Mucosa of gallbladder (tissue), 1 donor: Measurements from ENCODE around the gene SLC38A2. TPM values are rescaled to one million over a fixed set of nuclear protein-coding genes. Genes with fewer than 3 reads are reported as not detected.
"Not testable (repeated sequence)": the region's sequence is repeated elsewhere in the genome, so short reads cannot be mapped to it uniquely, and the experiment has no call there.

ENCODE experiments used
- DNase-seq: peaks from one replicate; pipeline ENCODE4 v3.0.0-alpha.2; 2020; ENCODE audit warnings: low spot score
- total RNA-seq: library from RNA; stranded (reverse); gene quantifications from one replicate; pipeline ENCODE4 v1.2.1, GENCODE V29; 2021
- donor health status: DM: no; HTN: no; CAD: no.

The SLC38A2 gene
- total RNA-seq, 1 donor from 2014 or later, result 137 TPM

DNA sequence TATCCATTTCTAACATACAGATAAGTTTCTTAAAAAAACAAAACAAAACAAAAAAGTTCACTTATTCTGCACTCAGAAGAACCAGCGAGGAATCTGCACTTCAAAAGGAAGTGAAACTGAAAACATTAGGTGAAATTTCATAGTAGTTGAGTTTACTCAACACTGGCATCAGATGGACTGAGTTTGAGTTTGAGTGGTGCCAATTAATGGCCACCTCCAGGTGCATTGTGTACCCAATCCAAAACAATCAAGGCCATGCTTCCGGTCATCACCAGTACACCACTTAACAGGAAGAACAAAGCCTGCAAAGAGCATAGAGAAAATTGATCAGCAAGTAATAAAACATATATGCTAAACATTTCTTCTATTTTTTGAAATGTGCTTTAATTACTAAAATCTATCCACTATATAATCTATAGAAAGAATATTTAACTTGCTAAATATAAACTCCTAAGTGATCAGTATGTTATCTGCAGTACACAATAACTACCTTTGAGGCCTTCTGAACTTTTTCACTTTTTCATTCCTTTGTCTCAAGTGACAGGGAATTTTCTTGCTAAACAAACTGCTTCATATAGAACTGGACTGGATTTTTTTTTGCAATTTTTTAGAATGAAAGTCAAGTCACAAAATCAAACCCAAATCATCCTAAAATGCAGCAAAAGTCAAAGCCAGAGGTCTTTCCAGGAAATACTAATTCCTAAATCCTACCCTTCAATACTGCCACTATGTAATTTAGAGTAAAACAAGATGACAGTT, 11.5 kb downstream of the SLC38A2 start:
- DNase-seq, result no peak

DNA sequence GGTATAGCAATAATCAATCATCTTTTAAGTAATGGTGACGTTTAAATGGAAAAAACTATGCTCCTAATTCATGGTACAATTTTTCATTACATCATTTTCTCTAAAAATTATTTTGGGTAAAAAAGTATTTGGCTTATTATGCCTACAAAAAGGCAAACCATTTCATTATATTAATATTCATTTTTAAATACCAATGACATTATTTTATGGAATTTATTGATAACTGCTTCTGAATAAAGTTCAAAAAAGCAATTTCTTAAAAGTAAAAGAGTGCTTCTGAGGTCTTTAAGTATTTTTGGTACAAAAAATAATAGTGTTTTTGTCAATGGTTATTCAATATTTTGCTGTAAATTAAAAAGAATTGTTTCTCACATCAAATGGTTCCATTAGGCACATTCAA, 12.2 kb downstream of the SLC38A2 start:
- no peak for DNase-seq

DNA sequence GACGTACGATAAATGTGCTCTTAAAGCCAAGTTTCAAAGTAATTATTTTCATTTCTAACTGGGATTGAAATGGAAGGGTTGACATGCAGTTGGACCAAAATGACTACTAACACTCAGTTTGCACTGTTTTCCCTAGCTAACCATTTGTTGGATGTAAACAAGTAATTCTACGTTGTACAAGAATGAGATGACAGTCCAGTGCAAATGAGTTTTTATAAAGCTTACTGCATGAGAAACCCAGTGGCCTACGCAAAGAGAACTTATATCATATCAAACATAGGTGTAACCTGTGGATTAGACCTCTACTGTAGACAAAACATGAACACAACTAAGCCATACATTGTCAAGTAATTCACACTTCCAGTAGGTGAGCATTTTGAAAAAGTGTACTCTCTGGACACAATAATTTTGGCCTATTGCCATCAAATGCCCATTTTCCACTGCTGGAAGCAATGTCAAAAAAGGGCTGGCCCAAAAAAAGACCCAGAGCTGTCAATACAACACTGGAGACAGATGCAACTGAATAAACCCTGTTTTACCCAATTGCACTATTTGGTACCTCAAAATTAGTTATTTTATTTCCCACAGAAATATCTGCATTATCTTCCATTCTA, 12.8 kb downstream of the SLC38A2 start:
- no peak for DNase-seq

DNA sequence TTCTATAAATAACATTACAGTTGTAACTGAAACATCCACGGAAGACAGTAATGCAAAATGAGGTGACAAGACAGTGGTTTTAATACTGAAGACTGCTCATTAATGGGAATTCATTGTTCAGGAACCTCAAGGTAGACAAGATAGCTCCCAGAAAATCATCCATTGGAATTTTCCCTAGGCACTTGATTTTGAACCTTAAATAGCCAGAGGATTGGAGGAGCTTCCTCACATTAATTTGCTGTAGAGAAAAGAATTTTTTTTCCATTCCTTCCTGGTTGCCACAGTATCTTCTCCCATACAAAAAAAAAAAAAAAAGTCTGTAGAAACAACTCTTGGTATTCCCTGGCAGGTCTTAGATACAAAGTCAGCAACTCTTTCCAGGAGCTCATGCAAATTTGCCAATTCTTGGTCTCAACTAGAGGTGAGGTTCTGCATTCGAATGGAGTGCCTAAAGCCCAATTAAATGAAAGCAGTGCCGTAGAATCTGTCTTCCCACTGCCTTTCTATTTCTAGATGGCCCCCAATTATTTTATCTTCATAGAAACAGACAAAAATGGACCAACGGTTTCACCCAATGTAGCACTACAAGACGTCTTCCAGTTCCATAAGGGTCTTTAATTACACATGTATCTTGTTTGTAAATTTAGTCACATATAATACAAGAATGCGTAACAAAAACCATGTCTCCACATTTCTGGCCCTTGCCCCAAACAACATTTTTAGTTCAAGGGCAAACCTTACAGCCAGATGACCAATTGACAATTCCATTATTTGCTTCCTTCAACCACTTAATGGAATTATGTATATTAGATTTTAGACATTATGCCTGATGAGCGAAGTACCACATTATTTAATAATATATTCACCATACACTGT, 13.5 kb downstream of the SLC38A2 start:
- no peak for DNase-seq

DNA sequence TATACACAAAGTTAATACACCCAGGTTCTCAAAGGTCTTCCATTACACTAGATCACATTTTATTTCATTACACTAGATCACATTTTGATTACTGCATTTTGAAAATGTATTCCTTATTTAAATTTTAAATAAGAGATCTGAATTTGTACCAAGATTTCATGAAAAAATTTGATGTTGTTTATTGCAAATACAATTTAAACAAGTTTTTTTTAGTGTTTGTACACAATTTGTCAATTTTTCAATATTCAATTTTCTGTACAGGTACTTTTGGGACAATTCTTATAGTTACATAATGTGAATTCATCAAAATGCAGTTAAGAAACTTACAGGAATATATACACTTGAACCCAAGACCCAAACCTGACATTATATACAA, 14.3 kb downstream of the SLC38A2 start:
- no peak for DNase-seq

DNA sequence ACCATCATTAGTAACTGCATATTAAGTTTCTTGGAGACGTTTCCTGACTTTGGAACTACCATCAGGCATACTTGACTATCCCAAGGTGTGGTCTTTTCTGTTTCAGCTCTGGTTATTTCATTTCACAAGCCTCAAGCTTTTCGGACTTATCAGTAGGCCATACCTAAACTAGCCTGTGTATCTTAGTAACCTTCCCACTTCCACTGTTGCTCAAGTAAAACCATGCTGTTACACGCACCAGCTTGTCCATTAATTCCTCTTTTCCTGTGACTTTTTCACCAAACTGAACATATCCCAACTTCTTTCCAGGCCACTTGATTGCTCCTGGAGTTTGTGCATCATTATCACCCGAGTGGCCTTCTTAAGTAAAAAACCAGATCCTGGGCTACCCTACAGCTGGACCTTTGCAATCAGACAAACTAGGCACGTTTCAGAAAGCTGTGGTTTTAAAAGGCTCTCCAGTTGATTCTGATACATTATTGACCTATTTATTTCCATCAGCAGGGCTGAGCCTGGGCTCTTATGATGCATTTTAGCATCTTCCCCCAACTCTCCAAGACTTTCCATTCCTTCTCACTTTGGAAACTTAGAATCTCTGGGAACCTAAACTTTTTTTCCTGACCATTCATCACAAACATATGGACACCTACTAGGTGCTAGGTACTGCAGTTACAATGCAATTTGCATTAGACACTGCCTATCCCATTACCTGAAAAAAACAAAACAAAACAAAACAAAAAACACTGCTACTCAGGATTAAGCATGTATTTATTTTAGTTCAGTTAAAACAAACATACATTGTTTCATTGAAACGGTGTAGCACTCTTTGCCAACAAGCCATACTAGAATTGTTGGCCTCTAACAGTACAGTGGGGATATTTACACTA, 14.9 kb downstream of the SLC38A2 start:
- no peak for DNase-seq

DNA sequence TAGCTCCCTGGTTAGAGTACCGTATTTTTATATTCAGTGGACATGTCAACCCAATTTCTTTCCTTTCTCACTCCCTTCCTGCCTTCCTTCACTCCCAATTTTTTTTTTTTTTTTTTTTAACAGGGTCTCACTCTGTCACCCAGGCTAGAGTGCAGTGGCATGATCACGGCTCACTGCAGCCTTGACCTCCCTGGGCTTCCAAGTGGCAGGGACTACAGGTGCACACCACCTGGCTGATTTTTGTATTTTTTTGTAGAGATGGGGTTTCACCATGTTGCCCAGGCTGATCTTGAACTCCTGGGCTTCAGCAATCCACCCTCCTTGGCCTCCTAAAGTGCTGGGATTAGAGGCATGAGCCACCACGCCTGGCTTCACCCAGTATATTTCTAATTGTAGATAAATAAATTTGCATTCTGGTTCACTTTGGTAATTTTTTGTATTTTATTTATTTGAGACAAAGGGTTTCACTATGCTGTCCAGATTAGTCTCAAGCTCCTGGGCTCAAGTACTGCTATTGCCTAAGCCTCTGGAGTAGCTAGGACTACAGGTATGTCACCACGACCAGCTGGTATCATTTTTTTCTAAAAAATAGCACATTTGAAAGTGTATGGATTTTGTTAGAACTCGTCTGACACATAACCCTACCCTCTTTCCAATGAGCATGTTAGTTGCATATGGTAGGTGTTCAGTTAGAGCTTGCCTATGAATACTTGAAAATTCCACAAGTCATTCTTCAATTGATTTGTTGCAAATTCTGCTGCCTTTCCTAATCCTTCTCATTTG, 15.7 kb downstream of the SLC38A2 start:
- no peak for DNase-seq

DNA sequence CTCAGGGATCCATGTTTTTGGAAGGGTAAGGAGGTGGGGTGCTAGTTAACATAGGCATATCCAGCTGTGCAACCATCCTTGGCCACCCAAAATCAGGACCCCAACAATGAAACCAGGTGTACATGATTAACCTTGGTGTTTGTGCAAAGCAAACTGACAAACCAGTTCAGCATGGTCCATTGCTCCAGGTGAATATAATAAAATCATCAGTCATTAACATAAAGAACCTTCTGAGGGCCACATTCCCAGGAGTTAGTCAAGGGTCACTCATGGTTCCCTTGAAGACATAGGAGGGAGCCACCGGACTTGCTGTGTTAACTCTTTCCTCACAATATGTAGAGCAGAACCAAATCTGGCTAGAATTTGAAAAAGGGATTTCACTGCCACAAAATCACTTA, 17.8 kb downstream of the SLC38A2 start:
- DNase-seq, result no peak

DNA sequence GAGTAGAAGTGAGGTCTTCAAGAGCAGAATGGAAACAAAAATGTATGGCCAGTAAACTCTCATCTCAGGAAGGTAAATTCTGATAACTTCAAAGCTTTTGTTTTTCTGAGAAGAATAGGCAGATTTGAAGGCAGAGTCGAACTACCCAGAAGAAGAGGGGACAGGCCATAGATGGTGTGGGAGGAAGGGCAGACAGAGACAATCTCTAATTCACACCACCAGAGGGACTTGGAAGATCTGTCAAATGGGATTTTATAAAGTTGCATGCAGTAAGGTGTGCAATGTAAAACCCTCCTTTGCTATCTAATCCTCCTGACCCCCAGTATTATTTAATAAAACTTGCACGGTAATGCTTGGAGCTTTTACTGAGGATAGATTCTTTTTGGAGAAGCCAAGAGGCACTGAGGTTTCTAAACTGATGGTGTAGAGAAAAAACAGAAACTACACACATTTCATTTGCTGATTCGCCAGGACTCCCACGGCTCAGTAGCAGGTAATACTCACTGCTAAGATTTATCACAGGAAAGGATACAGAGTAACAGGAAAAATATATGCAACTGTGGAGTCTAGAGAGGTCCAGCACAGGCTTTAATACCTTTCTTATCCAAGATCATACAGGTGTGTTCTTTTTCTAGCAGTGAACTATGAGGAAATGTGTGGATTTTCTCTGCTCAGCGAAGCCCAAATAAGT, 18.3 kb downstream of the SLC38A2 start:
- no peak for DNase-seq

DNA sequence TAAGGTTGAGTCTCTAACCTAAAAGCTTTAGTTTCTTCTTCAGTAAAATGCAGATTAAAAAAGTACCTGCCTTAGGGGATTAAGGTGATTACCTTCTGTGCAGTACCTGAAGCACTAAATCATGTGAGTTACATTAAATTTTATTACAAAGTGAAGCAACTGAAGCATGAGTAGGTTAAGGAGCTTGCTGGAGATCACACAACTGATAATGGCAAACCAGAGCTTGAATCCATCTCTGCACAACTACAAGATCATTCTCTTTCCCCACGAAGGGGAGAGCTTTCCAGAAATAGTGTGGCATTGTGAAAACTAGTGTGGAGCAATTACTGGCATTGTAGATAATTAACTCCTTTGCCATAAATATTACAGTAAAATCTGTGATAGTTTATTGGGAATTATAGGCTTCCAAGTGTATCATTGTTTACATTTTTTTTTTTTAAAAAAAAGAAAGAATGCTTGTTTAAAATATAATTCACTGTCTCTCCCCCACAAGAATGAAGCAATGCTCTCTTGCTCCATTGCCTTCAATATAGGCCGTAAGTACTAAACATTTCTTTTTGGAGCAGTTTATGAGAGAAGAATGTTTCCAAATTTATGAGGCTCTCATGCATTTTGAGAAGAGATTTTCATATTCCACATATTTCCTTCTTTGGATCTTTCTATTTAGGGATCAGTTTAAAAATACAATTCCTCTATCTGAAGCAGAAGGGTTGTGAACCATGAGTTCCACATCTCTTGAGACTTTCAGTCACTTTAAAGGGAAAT, 20.5 kb downstream of the SLC38A2 start:
- no peak for DNase-seq

DNA sequence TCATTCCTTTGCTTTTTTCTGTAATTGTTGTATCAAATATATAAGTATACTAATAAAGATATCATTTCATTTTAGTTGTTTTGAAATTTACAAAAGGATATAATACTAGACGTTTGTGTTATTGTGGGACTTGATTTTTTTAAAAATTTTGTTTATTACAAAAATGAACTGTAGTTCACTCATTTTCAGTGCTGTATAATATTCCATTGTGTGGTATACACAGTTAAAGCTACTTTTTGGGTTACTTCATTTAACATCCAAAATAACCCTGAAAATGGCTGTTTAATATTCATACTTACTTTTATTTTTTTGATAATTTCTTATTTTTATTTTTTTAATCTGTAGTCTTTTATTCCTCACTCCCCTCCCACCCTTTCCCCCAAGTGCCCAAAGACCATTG, 21.4 kb downstream of the SLC38A2 start:
- no peak for DNase-seq

DNA sequence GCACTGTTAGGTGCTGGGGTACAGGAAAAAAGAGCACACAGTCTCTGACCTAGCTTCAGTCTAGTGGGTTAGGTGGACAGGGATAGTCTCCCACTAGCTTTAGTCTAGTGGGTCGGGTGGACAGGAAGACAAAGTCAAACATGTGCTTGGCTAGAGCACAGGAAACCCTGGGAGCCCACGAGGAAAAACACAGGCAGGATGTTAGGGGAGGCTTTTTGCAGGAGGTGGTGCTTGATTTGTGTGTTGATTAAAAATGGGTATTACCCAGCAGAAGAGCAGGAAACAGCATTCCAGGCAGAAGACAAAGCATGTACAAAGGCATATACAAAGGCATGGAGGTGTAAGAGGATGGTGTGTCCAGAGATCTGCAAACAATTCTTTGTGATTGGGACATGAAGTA, 23.3 kb downstream of the SLC38A2 start:
- DNase-seq, result no peak

DNA sequence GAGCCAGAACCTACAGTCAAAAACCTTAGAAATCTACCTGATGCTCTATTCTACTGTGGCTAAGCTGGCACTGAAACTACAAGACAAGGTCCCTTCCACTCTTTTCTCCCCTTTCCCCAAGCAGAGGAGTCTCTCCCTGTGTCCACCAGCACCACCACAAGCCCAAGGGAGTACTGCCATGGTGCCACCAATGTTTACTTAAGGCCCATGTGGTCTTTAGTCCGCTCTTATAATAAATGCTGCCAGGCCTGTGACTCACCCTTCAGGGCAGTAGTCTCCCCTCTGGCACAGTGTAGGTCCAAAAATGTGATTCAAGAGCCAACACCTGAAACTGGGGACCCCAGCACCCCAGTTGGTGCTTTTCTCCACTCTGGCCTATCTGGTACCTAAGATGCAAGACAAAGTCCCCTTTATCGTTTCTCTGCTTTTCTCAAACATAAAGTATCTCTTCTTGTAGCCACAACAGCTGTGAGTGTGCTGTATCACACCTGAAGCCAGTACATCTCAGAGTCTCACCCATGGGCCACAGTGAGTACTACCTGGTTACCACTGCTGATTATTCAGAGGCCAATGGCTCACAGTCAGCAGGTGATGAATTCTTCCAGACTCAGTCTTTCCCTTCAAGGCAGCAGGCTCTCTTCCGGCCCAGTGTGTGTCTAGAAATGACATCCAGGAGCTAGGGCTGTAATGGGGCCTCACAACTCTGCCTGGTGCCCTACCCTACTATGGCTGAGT, 29.3 kb downstream of the SLC38A2 start:
- no peak for DNase-seq

DNA sequence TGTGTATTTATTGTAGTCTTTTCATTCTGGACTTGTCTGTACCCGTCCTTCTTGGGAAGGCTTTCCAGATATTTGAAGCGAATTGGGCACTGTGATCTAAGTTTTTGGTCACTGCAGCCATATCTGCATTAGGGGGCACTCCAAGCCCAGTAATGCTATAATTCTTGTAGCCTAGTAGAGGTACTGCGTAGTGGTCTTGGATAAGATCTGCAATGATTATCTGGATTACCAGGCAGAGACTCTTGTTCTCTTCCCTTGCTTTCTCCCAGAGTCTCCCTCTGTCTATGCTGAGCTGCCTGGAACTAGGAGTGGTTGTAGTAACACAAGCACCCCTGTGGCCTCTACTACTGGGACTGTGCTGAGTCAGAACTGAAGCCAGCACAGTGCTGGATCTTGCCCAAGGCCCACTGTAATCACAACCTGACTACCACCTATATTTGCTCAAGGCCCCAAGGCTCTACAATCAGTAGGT, 30.0 kb downstream of the SLC38A2 start:
- no peak for DNase-seq

DNA sequence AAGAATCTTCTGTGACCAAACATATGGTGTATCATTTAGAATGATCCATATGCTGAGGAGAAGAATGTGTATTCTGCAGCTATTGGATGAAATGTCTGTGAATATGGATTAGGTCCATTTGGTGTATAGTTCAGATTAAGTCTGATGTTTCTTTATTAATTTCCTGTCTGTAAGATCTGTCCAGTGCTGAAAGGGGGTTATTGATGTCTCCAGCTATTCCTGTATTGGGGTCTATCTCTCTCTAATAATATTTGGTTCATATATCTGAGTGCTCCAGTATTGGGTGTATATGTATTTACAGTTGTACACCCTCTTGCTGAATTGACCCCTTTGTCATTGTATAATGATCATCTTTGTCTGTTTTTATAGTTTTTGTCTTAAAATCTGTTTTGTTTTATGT, 33.5 kb downstream of the SLC38A2 start:
- DNase-seq, result no peak

DNA sequence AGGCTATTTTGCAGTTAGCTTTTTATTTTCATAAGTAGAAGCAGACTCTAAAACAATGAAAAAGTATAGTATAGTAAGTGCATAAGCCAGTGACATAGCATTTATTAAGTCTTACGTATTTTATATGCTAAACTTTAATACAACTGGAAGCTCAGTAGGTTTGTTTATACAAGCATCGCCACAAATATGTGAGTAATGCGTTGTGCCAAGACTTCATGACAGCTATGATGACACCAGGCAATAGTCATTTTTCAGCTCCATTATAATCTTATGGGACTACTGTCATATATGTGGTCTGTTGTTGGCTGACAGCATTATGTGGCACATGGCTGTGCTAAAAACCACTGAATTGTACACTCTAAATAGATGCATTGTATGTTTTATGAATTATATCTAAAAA, 40.3 kb downstream of the SLC38A2 start:
- DNase-seq, result no peak

DNA sequence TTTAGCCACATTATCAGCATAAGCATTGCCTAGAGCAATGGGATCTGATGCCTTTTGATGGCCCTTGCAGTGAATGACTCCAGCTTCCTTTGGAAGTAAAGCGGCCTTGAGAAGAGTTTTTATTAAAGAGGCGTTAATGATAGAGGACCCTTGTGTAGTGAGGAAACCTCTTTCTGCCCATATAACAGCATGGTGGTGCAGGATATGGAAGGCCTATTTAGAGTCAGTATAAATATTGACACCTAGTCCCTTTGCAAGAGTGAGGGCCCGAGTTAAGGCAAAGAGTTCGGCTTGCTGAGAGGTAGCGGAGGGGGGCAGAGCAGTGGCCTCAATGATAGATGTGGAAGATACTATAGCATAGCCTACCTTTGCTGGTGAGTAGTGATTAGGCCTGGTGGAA, 47.5 kb downstream of the SLC38A2 start:
- not testable (repeated sequence) for DNase-seq

DNA sequence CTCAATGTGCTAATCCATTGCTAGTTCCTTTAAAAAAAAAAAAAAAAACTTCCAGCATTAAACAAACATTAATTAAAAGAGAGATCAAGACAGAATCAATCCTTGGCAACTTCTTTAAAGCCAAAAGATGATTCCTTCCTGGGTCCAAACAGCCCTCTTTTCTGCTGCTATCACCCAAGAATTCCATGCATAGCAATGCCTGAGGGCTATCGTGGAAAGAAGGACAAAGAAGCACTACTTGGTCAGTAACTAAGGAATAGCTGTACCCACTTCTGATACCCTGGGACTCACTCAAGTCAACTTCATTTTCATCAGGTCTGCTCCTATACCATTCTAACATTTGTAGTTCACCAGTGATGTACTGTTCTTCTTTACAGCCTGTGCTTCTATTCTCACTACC, 51.8 kb downstream of the SLC38A2 start:
- no peak for DNase-seq

DNA sequence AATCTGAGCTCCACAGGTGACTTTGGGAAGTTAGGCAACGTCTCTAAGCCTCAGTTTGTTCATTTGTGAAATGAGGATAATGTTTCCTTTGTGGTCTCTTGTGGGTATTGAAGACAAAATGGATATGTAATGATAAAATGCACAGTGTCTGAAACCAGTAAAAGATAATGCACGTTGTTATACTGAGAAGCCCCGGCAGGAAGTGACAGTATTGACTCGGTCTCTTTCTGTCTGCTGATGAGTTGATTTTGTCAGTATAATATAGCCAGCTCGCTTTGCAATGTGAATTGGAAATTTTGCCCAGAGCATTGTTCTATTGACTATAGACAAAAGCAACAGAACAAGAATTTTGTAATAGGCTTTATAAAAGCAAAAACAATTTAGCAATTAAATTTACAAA, 54.5 kb downstream of the SLC38A2 start:
- no peak for DNase-seq
